Mesenchymal stem cell (in vitro differentiated cells and primary cell): Measurements from ENCODE around the gene TEX53.
A peak's percentile ranks its signal among the peaks of the same experiment; 100 is the strongest.

ENCODE experiments used
- DNase-seq: peaks from one replicate; pipeline ENCODE4 v3.0.0-alpha.2; 2013
- H2AFZ ChIP-seq: one replicate; pipeline ENCODE4 v1.6.1; 2013; ENCODE audit warnings: low read depth, mild to moderate bottlenecking, control low read depth, inconsistent platforms, low read length, moderate library complexity
- H2AK5ac ChIP-seq: 2 replicates; pipeline ENCODE4 v1.6.1; 2013; ENCODE audit warnings: low read length, moderate library complexity, mild to moderate bottlenecking, inconsistent platforms; ENCODE audit not compliant: severe bottlenecking
- H2BK120ac ChIP-seq: one replicate; pipeline ENCODE4 v1.6.1; 2013; ENCODE audit warnings: low read depth, mild to moderate bottlenecking, inconsistent platforms, low read length, moderate library complexity
- H2BK12ac ChIP-seq, 2 experiments: one replicate each; pipeline ENCODE4 v1.6.1; 2013; ENCODE audit warnings: inconsistent platforms in 2 of 2, low read length in 2 of 2, mild to moderate bottlenecking in 2 of 2, moderate library complexity in 2 of 2, control low read depth in 1 of 2
- H2BK15ac ChIP-seq: one replicate; pipeline ENCODE4 v1.6.1; 2013; ENCODE audit warnings: mild to moderate bottlenecking, low read depth, inconsistent platforms; ENCODE audit not compliant: poor library complexity, severe bottlenecking
- H2BK5ac ChIP-seq: 2 replicates; pipeline ENCODE4 v1.6.1; 2013; ENCODE audit warnings: low read depth, mild to moderate bottlenecking, low read length, control low read depth, inconsistent platforms; ENCODE audit not compliant: poor library complexity, severe bottlenecking
- H3K14ac ChIP-seq, 2 experiments: one replicate each; pipeline ENCODE4 v1.6.1; 2013; ENCODE audit warnings: inconsistent platforms in 2 of 2, low read length in 2 of 2, control low read depth in 1 of 2, mild to moderate bottlenecking in 1 of 2, moderate library complexity in 1 of 2
- H3K18ac ChIP-seq, 2 experiments: one replicate each; pipeline ENCODE4 v1.6.1; 2013; ENCODE audit warnings: inconsistent platforms in 2 of 2, low read length in 2 of 2, control low read depth in 1 of 2, low read depth in 1 of 2, mild to moderate bottlenecking in 1 of 2
- H3K23ac ChIP-seq, 2 experiments: one replicate each; pipeline ENCODE4 v1.6.1; 2013; ENCODE audit warnings: inconsistent platforms in 2 of 2, low read length in 2 of 2, mild to moderate bottlenecking in 2 of 2, moderate library complexity in 2 of 2, control low read depth in 1 of 2
- H3K27ac ChIP-seq: 2 replicates; pipeline ENCODE4 v1.5.1; 2013; ENCODE audit warnings: mild to moderate bottlenecking, moderate library complexity, low read length, control low read depth, inconsistent platforms; ENCODE audit not compliant: poor library complexity, severe bottlenecking
- H3K27me3 ChIP-seq, 2 experiments: 2 replicates each; pipeline versions ENCODE4 v1.6.1 to v1.7.0; 2013; ENCODE audit warnings: low read length in 2 of 2, mild to moderate bottlenecking in 2 of 2, moderate library complexity in 2 of 2, control low read depth in 1 of 2, inconsistent platforms in 1 of 2; ENCODE audit not compliant: control insufficient read depth in 1 of 2, insufficient read depth in 1 of 2
- H3K36me3 ChIP-seq, 2 experiments: 2 replicates each; pipeline versions ENCODE4 v1.6.1 to v1.7.0; 2013; ENCODE audit warnings: low read length in 2 of 2, control low read depth in 1 of 2, inconsistent platforms in 1 of 2, low read depth in 1 of 2, mild to moderate bottlenecking in 1 of 2; ENCODE audit not compliant: insufficient read depth in 2 of 2, control insufficient read depth in 1 of 2
- H3K4ac ChIP-seq, 2 experiments: one replicate each; pipeline ENCODE4 v1.6.1; 2013; ENCODE audit warnings: inconsistent platforms in 2 of 2, low read length in 2 of 2, mild to moderate bottlenecking in 2 of 2, moderate library complexity in 2 of 2, control low read depth in 1 of 2, low read depth in 1 of 2
- H3K4me1 ChIP-seq: 2 replicates; pipeline ENCODE4 v1.6.1; 2013; ENCODE audit warnings: low read depth, low read length, control low read depth; ENCODE audit not compliant: control insufficient read depth, insufficient read depth
- H3K4me2 ChIP-seq: 2 replicates; pipeline ENCODE4 v1.6.1; 2013; ENCODE audit warnings: low read length, mild to moderate bottlenecking, inconsistent platforms; ENCODE audit not compliant: poor library complexity, severe bottlenecking
- H3K4me3 ChIP-seq, 2 experiments: 2 replicates each; pipeline versions ENCODE4 v1.5.1 to v1.7.0; 2013; ENCODE audit warnings: low read length in 2 of 2, mild to moderate bottlenecking in 2 of 2, control low read depth in 1 of 2, low read depth in 1 of 2; ENCODE audit not compliant: insufficient read depth in 1 of 2
- H3K79me1 ChIP-seq: replicated peaks from 2 replicates; pipeline ENCODE4 v1.6.1; 2013; ENCODE audit warnings: mild to moderate bottlenecking, control low read depth, low read length, inconsistent platforms; ENCODE audit not compliant: poor library complexity, severe bottlenecking
- H3K9ac ChIP-seq: 2 replicates; pipeline ENCODE4 v1.7.0; 2013; ENCODE audit warnings: mild to moderate bottlenecking, low read length, moderate library complexity
- H3K9me3 ChIP-seq: 2 replicates; pipeline ENCODE4 v1.7.0; 2013; ENCODE audit warnings: mild to moderate bottlenecking, low read length; ENCODE audit not compliant: control insufficient read depth
- H4K8ac ChIP-seq: one replicate; pipeline ENCODE4 v1.6.1; 2013; ENCODE audit warnings: inconsistent platforms, mild to moderate bottlenecking, low read length, moderate library complexity
- H4K91ac ChIP-seq: one replicate; pipeline ENCODE4 v1.6.1; 2013; ENCODE audit warnings: mild to moderate bottlenecking, low read length, inconsistent platforms
- WGBS: methylation state at CpG from one replicate; pipeline ENCODE4 v1.1.7; 2013; ENCODE audit warnings: mixed read lengths; 5-methylcytosine and 5-hydroxymethylcytosine counted together

The TEX53 gene

DNA sequence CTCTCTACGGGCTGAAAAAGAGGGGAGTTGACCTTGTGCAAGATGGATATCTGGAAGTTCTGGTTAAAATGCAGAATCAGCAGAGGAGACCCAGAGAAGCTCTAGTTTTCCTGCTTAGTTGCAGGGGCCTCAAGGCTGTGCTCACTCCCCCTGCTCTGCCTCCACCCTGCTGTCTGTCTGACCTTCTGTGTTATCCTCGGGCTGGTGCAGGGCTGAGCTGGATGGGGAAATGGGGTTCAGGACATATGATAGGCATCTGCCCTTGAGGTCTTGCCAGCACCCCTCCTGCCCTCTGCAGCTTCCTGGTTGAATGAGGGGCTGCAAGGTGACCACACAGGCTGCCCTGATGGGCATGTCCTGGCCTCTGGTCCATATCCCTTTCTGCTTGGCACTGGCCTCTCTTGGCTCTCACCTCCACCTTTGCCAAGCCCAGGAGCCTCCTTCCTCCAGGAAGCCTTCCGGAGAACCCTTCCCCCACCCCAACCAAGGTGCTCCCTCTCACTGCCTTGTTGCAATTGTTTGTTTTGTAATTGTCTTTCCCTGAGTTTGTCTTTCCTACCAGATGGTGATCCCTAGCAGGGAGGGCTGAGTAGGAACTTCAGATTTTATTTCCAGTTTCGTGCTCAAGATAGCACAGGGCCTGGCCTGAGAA lies 45.2 kb downstream of the TEX53 start:
- H2BK5ac ChIP-seq = no peak overlapping the region
- peak overlapping the region; percentile 49 for H3K27ac ChIP-seq
- H3K4me3 ChIP-seq = peak overlapping the region in 1 of 2 experiments; percentile 76
- WGBS = 51% methylated on average over 3 of the region's 4 CpGs
- no peak overlapping the region for H3K4ac ChIP-seq
- peak overlapping the region in 1 of 2 experiments; percentile 81 for H3K23ac ChIP-seq
- H3K9me3 ChIP-seq = no peaks in the 10 kb centered on the region
- no peak overlapping the region for H2BK15ac ChIP-seq
- no peak overlapping the region for H2AFZ ChIP-seq
- no peak overlapping the region for H4K8ac ChIP-seq
- peaks cover 24% of the 10 kb centered on the region for H3K79me1 ChIP-seq
- H2BK12ac ChIP-seq = peak overlapping the region in 1 of 2 experiments; percentile 59
- H3K36me3 ChIP-seq = no peaks in the 10 kb centered on the region
- no peak overlapping the region for H2AK5ac ChIP-seq
- H3K9ac ChIP-seq = peak overlapping the region; percentile 85
- H4K91ac ChIP-seq = no peak overlapping the region
- H3K4me1 ChIP-seq = peaks cover 12% of the 10 kb centered on the region
- DNase-seq = no peak
- no peaks in the 10 kb centered on the region for H3K27me3 ChIP-seq
- H3K18ac ChIP-seq = peak overlapping the region in 1 of 2 experiments; percentile 61
- peak overlapping the region in 1 of 2 experiments; percentile 68 for H3K14ac ChIP-seq
- H3K4me2 ChIP-seq = peak overlapping the region; percentile 68
- no peak overlapping the region for H2BK120ac ChIP-seq

DNA sequence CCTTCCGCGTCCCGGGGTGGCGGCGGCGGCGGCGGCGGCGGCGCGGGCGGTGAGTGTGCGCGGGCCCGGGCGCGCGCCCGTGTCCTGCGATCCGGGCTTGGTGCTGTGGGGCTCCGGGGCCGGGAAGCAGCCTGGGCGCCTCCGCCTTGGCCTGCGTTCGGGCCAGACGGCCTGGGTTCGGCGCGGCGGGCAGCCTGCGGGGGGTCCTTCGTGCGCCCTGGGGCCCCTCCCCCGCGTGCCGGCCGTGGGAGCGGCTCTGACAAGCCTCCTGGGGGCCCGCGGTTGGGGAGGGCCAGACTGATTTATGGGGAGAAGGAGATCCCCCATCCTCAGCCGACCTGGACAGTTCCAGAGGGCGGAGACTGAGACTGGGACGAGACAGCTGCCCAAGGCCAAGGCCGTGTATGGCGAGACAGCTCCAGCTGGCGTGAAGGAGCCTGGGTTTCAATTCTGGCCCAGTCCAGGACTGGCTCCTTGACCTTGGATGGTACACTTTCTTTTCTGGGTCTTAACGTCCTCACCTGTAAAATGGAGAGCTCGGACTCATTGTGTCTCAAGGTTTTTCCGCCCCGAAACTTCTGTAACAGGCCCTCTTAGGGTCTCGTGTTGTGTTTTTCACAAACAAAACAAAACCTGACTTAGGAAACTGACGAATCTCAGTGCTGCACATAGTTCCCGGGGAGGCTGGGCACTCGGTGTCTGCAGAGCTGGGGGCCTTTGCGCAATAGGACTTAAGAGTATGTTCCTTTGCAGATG lies 45.9 kb downstream of the TEX53 start:
- Histone ChIP-seq H3K4me3 (peak overlapping the region; percentile 71 to 76), H2BK12ac (peak overlapping the region; percentile 35 to 86), H3K14ac (peak overlapping the region in 1 of 2 experiments; percentile 87), H3K9me3 (no peaks in the 10 kb centered on the region), H3K79me1 (peaks cover 18% of the 10 kb centered on the region), H3K36me3 (no peaks in the 10 kb centered on the region), H3K4me2 (peak overlapping the region; percentile 68), H2AFZ (peak overlapping the region; percentile 79), H3K23ac (peak overlapping the region in 1 of 2 experiments; percentile 49), H3K18ac (peak overlapping the region; percentile 91 to 94), H2BK120ac (peak overlapping the region; percentile 82), H4K91ac (peak overlapping the region; percentile 23), H2BK5ac (no peak overlapping the region), H3K27me3 (no peaks in the 10 kb centered on the region), H3K9ac (peak overlapping the region; percentile 85), H3K27ac (peak overlapping the region; percentile 49), H3K4me1 (peaks cover 13% of the 10 kb centered on the region), H4K8ac (peak overlapping the region; percentile 77), H2AK5ac (no peak overlapping the region), H3K4ac (peak overlapping the region; percentile 60 to 73), H2BK15ac (peak overlapping the region; percentile 84)
- WGBS = 8% methylated on average over 53 of the region's 58 CpGs
- DNase-seq = peak; percentile 88

DNA sequence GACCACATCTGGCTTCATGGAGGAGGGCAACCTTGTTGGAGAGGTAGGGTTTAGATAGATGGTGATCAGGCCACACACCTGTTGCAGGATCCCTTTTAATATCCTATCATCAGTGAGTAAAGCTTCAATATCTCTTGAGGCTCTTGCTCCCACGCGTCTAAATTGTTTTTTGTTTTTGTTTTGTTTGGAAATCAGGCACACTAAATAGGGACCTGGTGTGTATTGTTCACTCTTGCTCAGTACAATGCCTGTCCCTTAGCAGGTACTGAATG lies 49.1 kb downstream of the TEX53 start:
- H2BK15ac ChIP-seq = no peak overlapping the region
- peaks cover 7% of the 10 kb centered on the region for H3K79me1 ChIP-seq
- H3K27ac ChIP-seq = no peak overlapping the region
- H2AK5ac ChIP-seq = no peak overlapping the region
- H3K14ac ChIP-seq = no peak overlapping the region
- no peak overlapping the region for H3K18ac ChIP-seq
- no peak overlapping the region for H2BK5ac ChIP-seq
- no peak overlapping the region for H3K23ac ChIP-seq
- H3K36me3 ChIP-seq = peaks cover 0 to 12% of the 10 kb centered on the region in 2 experiments
- H3K4me2 ChIP-seq = no peak overlapping the region
- H3K27me3 ChIP-seq = no peaks in the 10 kb centered on the region
- no peak overlapping the region for H2BK12ac ChIP-seq
- no peak overlapping the region for H2BK120ac ChIP-seq
- no peak overlapping the region for H4K91ac ChIP-seq
- H4K8ac ChIP-seq = no peak overlapping the region
- H3K4ac ChIP-seq = no peak overlapping the region
- DNase-seq = no peak
- H2AFZ ChIP-seq = no peak overlapping the region
- no peaks in the 10 kb centered on the region for H3K9me3 ChIP-seq
- 96% methylated on average over 2 of the region's 2 CpGs for whole genome bisulfite sequencing
- H3K4me3 ChIP-seq = no peak overlapping the region
- H3K4me1 ChIP-seq = peaks cover 16% of the 10 kb centered on the region
- no peak overlapping the region for H3K9ac ChIP-seq

DNA sequence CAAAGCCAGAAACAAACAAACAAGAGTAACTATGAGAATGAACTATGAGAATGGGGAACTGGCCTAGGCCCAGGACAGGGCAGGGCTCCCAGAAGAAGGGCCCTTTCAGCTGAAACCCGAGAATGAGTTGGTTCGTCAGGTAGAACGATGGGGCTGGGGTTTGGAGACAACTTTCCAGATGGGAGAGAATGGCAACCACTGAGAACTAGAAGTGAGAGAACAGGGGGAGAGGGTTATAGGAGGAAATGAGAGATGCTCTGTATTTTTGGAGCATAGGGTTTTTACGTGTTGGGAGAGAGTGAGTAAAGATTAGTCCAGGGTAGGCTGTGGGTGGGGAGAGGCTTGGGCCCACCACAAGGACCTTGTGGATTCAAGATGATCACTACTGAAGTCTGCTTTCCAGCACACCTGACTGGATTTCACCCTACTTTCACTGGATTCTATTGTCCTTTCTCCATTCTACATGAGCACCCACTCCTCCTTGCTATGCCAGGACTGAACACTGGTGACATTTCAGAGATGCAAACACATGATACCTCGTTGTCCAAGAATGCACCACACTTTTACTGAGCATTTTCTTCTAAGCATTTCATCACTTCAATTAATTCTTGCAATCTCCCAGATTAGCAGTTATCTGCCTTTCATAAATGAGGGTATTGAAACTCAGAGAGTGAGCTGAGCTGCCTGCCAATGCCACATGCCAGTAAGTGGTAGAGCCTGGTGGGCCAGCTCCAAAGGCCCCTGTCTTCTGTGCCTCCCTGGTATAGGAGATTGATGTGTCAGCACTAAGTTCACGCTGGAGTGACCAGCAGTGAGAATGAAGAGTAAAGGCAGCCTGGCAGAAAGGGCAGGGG lies 49.7 kb downstream of the TEX53 start:
- Histone ChIP-seq H3K18ac (no peak overlapping the region), H4K8ac (no peak overlapping the region), H3K4me2 (no peak overlapping the region), H4K91ac (no peak overlapping the region), H2AFZ (no peak overlapping the region), H3K4ac (no peak overlapping the region), H2BK5ac (no peak overlapping the region), H2BK12ac (no peak overlapping the region), H3K9me3 (no peaks in the 10 kb centered on the region), H3K9ac (no peak overlapping the region), H2BK15ac (peak overlapping the region; percentile 39), H3K79me1 (peaks cover 4% of the 10 kb centered on the region), H2BK120ac (no peak overlapping the region), H2AK5ac (peak overlapping the region; percentile 36), H3K4me1 (peaks cover 16% of the 10 kb centered on the region), H3K4me3 (no peak overlapping the region), H3K27me3 (no peaks in the 10 kb centered on the region), H3K27ac (no peak overlapping the region), H3K23ac (no peak overlapping the region), H3K14ac (no peak overlapping the region), H3K36me3 (peaks cover 0 to 17% of the 10 kb centered on the region in 2 experiments)
- WGBS = 93% methylated on average over 6 of the region's 6 CpGs
- no peak for DNase-seq
